GM19239 (cell line): ENCODE measurements around the gene GPR161.

Experiments used
- DNase-seq: peaks from one replicate; pipeline ENCODE4 v3.0.0; 2011; ENCODE audit warnings: low spot score; ENCODE audit not compliant: insufficient read length
- FAIRE-seq: peaks from 2 replicates; lab custom pipeline; 2011; peaks lifted over from hg19 to GRCh38; lab: Jason Lieb, UNC

GPR161 gene

GRCh38 chr1:168091063-168091462 is 45.7 kb downstream of the GPR161 start:
- no peak for DNase-seq
- no peak for FAIRE-seq

GRCh38 chr1:168090395-168090794 is 46.3 kb downstream of the GPR161 start:
- DNase-seq: no peak
- no peak for FAIRE-seq

GRCh38 chr1:168089979-168090337 is 46.8 kb downstream of the GPR161 start:
- DNase-seq (no peak), FAIRE-seq (no peak)

- no peak for DNase-seq
These were observed 47.3 kb downstream of the GPR161 start for GRCh38 chr1:168089326-168089978.

GRCh38 chr1:168088511-168089325 is 48.0 kb downstream of the GPR161 start:
- FAIRE-seq: no peak
- no peak for DNase-seq

More at GRCh38 chr1:168089326-168089978, 47.3 kb downstream of the GPR161 start:
- FAIRE-seq: no peak

GRCh38 chr1:168087696-168088095 is 49.0 kb downstream of the GPR161 start:
- FAIRE-seq (no peak), DNase-seq (no peak)

- FAIRE-seq: no peak
- no peak for DNase-seq
These were observed 50.3 kb downstream of the GPR161 start for GRCh38 chr1:168086438-168086837.

- FAIRE-seq (no peak), DNase-seq (no peak)
These were observed 51.3 kb downstream of the GPR161 start for GRCh38 chr1:168085401-168085872.

- DNase-seq (peak; percentile 59), FAIRE-seq (peak; percentile 8)
These were observed 52.1 kb downstream of the GPR161 start for GRCh38 chr1:168084396-168085231.

- no peak for FAIRE-seq
These were observed 53.0 kb downstream of the GPR161 start for GRCh38 chr1:168083456-168084325.

GRCh38 chr1:168082008-168082876 is 54.5 kb downstream of the GPR161 start:
- DNase-seq (peak; percentile 63), FAIRE-seq (peak; percentile 93)

More at GRCh38 chr1:168083456-168084325, 53.0 kb downstream of the GPR161 start:
- DNase-seq: no peak

- DNase-seq: no peak
- FAIRE-seq: no peak
These were observed 55.2 kb downstream of the GPR161 start for GRCh38 chr1:168081373-168082007.

GRCh38 chr1:168079761-168080160 is 57.0 kb downstream of the GPR161 start:
- no peak for FAIRE-seq
- DNase-seq: no peak

- FAIRE-seq: no peak
- no peak for DNase-seq
These were observed 67.3 kb downstream of the GPR161 start for GRCh38 chr1:168069384-168069783.

GRCh38 chr1:168065506-168065905 is 71.2 kb downstream of the GPR161 start:
- FAIRE-seq (no peak), DNase-seq (no peak)

- no peak for DNase-seq
- no peak for FAIRE-seq
These were observed 72.5 kb downstream of the GPR161 start for GRCh38 chr1:168064216-168064615.

GRCh38 chr1:168057921-168058320 is 78.8 kb downstream of the GPR161 start:
- no peak for FAIRE-seq
- no peak for DNase-seq

- DNase-seq: no peak
- FAIRE-seq: no peak
These were observed 79.4 kb downstream of the GPR161 start for GRCh38 chr1:168057355-168057754.
